ENCODE data around the gene SLITRK3. TPM values are rescaled to one million over a fixed set of nuclear protein-coding genes. Genes with fewer than 3 reads are reported as not detected.
A peak's percentile ranks its signal among the peaks of the same experiment; 100 is the strongest.

The SLITRK3 gene
- total RNA-seq, 1 donor, result not detected

DNA sequence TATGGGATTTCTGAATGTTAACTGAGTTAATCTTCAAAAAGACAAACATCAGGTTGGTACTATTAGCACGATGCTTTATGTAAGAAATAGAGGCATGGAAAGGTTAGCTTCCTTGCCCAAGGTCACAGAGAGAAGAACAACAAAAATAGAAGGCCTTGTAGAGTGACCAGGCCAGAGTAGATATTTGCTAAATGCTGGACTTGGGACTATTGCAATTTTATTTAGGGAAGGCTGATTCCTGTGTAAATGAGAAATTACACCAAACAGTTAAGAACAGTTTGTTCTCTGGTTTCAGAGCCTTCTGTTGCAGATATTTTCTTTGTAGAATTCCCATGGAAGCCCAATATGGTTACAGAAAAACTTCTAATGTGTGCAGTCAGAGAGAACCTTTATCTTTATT lies 16.4 kb upstream of the SLITRK3 start:
- TF ChIP-seq, protein P1, sequence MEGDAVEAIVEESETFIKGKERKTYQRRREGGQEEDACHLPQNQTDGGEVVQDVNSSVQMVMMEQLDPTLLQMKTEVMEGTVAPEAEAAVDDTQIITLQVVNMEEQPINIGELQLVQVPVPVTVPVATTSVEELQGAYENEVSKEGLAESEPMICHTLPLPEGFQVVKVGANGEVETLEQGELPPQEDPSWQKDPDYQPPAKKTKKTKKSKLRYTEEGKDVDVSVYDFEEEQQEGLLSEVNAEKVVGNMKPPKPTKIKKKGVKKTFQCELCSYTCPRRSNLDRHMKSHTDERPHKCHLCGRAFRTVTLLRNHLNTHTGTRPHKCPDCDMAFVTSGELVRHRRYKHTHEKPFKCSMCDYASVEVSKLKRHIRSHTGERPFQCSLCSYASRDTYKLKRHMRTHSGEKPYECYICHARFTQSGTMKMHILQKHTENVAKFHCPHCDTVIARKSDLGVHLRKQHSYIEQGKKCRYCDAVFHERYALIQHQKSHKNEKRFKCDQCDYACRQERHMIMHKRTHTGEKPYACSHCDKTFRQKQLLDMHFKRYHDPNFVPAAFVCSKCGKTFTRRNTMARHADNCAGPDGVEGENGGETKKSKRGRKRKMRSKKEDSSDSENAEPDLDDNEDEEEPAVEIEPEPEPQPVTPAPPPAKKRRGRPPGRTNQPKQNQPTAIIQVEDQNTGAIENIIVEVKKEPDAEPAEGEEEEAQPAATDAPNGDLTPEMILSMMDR (IDR thresholded peaks at IDR 0.05; ENCODE audit: insufficient read depth, low read depth, low read length), result no peak
- no peak for DNase-seq (ENCODE audit: low read depth)
- H3K4me3 ChIP-seq (ENCODE audit: low read depth, low read length), result no peak overlapping the region

DNA sequence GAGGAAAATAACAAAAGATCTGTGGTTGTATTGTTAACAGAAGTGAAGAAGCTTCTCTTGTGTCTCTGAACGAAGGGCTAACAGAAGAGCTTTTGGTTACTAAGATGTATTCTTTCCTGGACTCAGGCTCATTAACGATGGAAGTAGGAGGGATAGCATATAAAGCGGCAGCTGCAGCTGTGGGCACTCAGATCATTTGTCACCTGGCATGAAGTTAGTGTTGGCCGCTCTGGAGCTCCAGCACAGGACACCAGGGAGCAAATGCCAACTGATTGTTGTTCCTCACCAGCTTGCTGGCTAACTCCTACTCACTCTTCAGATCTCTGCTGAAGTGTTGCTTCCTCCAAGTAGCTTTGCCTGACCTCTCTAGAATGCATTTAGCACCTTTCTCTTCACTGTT lies 15.5 kb upstream of the SLITRK3 start:
- TF ChIP-seq, protein P1 (IDR thresholded peaks at IDR 0.05; ENCODE audit: insufficient read depth, low read depth, low read length), result no peak
- no peak overlapping the region for H3K4me3 ChIP-seq (ENCODE audit: low read depth, low read length)
- DNase-seq (ENCODE audit: low read depth), result no peak

DNA sequence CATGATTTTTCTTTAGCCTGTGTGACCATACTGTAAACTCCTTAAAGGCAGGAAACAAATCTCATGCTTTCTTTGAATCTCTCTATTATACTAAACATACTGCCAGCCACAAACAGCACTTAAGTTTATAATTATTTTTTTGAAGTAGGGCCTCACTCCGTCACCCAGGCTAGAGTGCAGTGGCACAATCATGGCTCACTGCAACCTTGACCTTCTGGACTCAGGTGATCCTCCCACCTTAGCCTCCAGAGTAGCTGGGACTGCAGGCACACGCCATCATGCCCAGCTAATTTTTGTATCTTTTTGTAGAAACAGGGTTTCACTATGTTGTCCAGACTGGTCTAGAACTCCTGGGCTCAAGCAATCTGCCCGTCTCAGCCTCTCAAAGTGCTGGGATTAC lies 14.5 kb upstream of the SLITRK3 start:
- DNase-seq (ENCODE audit: low read depth), result no peak
- TF ChIP-seq, protein P1 (IDR thresholded peaks at IDR 0.05; ENCODE audit: insufficient read depth, low read depth, low read length), result no peak
- H3K4me3 ChIP-seq (ENCODE audit: low read depth, low read length), result no peak overlapping the region

DNA sequence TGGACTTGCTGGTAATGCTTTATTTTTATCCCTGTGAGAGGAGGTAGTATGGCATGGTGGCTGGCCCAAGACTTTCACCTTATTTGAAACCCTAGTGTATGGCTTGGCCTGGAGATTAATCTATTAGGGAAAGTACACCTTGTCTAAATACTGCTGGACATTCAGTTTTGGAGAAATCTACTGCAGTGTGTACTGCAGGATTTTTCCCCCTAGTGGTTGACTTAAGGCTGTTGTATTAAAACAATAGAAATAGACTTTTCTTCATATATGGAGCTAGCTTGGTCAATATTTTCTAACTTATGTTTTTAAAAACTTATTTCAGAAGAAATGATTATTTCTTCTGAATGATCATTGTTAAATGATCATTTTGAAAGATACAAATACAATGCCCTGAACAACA lies 13.9 kb upstream of the SLITRK3 start:
- H3K4me3 ChIP-seq (ENCODE audit: low read depth, low read length), result no peak overlapping the region
- TF ChIP-seq, protein P1 (IDR thresholded peaks at IDR 0.05; ENCODE audit: insufficient read depth, low read depth, low read length), result no peak
- DNase-seq (ENCODE audit: low read depth), result no peak

DNA sequence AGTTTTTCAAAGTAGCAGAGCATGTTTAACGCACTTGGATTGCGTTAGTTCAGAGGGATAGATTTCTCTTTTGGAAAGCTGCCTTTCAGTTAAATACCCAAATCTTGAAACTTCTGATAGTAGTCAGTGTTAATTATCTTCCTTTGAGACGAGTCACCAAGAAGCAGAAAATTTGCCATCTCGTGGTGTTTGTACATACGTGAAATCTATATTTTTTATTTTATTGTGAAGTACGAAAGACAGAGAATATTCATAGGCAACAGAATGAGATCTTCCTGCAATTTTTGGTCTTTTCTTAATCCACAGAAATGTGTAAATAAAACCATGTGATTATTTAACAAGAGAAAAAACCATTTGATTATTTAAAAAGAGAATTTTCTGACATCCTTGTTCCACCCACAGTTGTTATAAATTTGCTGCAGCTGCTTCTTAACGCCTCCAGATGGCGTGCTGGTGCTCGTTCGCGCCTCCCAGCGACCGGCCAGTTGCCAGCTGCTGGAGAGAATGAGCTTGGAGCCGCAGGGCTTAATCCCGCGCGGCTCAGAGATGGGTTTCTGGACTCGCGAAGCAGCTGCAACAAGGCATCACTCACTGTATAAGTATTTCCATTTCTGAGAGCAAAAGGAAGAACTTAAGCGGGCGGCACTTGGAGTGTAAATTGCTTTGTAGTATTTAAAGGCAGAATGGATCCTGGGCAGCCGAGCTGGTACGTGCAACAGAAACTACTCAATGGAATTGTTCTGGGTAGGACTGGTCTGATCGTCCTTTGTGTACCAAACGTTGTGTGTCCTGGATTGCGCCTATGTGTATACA lies 10.5 kb upstream of the SLITRK3 start:
- H3K4me3 ChIP-seq (ENCODE audit: low read depth, low read length), result peak overlapping the region; percentile 40
- TF ChIP-seq, protein P1 (IDR thresholded peaks at IDR 0.05; ENCODE audit: insufficient read depth, low read depth, low read length), result peak; percentile 95
- peak; percentile 64 for DNase-seq (ENCODE audit: low read depth)

DNA sequence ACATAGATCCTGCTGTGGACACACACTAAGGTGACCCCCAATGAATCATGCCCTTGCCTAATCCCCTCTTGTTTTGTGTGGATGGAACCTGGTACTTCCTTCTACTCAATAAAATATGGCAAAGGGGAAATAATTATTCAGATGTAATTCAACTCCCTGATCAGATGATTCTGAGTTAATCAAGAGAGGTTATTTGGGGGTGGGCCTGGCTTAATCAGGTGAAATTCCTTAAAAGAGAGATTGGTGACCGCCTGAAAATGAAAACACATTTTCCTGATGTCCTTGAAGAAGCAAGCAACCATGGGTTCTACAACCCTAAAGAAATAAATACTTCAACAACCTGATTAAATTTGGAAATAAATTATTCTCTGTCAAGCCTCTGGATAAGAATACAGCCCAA lies 8.3 kb upstream of the SLITRK3 start:
- TF ChIP-seq, protein P1 (IDR thresholded peaks at IDR 0.05; ENCODE audit: insufficient read depth, low read depth, low read length), result no peak
- H3K4me3 ChIP-seq (ENCODE audit: low read depth, low read length), result no peak overlapping the region
- no peak for DNase-seq (ENCODE audit: low read depth)

DNA sequence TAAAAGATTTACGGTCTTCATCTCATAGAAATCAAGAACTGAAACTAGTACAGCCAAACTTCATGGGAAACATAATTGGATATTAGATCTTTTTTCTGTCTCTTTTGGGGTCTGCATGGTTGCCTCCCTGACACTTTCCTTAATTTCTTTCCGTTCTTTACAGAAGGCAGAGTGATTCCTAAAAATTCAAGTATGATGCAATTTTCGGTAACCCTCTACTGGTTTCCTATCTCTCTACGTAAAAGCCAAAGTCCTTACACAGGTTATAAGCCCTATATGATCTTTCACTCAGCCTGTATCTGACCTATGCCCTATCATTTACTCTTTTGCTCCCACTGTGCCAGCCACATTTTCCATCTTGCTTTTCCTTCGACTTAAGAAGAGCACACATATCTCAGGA lies 6.8 kb upstream of the SLITRK3 start:
- TF ChIP-seq, protein P1 (IDR thresholded peaks at IDR 0.05; ENCODE audit: insufficient read depth, low read depth, low read length), result no peak
- no peak overlapping the region for H3K4me3 ChIP-seq (ENCODE audit: low read depth, low read length)
- DNase-seq (ENCODE audit: low read depth), result no peak

Measured in fibroblast of villous mesenchyme (primary cell).